ENCODE data around the gene ANKRD63. TPM values are rescaled to one million over a fixed set of nuclear protein-coding genes. Genes with fewer than 3 reads are reported as not detected.

Gene ANKRD63
- total and polyA plus RNA-seq, 10 of the 15 experiments (the other 5 are each of a cell fraction or from before 2014, with no cell fraction given) = not detected

DNA sequence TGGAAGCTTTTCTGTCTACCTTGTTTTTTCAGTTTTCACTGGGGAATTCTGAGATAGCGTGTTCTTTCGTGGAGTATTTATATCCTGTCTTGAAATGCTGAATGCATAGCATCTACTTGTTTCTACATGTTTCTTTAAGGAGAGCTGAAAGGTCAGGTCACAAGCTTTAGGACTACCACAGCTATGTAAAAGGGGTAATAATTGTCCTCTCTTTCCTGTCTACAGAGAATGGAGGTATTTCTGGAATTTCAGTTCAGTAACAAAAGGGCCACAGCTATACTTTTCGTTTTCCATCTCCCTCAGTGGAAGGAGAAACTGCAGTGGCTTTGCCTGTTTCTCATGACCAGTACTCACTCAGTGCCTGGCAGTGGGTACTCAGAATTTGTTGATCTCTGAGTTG, 45.3 kb upstream of the ANKRD63 start (continued):
- TF ChIP-seq, protein P1, sequence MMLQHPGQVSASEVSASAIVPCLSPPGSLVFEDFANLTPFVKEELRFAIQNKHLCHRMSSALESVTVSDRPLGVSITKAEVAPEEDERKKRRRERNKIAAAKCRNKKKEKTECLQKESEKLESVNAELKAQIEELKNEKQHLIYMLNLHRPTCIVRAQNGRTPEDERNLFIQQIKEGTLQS (IDR thresholded peaks at IDR 0.05; ENCODE audit: borderline replicate concordance, extremely low read depth, low read depth, low read length) = no peak
- TF ChIP-seq FOS (IDR thresholded peaks at IDR 0.05; ENCODE audit: borderline replicate concordance, extremely low read depth, insufficient read length) = no peak
- TF ChIP-seq EGR1 (IDR thresholded peaks at IDR 0.05; ENCODE audit: borderline replicate concordance in 1 of 2, low read depth in 2 of 2, low read length in 2 of 2) = no peak
- TF ChIP-seq, protein P2, sequence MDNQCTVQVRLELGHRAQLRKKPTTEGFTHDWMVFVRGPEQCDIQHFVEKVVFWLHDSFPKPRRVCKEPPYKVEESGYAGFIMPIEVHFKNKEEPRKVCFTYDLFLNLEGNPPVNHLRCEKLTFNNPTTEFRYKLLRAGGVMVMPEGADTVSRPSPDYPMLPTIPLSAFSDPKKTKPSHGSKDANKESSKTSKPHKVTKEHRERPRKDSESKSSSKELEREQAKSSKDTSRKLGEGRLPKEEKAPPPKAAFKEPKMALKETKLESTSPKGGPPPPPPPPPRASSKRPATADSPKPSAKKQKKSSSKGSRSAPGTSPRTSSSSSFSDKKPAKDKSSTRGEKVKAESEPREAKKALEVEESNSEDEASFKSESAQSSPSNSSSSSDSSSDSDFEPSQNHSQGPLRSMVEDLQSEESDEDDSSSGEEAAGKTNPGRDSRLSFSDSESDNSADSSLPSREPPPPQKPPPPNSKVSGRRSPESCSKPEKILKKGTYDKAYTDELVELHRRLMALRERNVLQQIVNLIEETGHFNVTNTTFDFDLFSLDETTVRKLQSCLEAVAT (IDR thresholded peaks at IDR 0.05) = no peak
- no peak for TF ChIP-seq BCL11A (IDR thresholded peaks at IDR 0.05; ENCODE audit: low read depth, low read length)
- no peak for TF ChIP-seq NR2F1 (conservative IDR thresholded peaks at IDR 0.05)

DNA sequence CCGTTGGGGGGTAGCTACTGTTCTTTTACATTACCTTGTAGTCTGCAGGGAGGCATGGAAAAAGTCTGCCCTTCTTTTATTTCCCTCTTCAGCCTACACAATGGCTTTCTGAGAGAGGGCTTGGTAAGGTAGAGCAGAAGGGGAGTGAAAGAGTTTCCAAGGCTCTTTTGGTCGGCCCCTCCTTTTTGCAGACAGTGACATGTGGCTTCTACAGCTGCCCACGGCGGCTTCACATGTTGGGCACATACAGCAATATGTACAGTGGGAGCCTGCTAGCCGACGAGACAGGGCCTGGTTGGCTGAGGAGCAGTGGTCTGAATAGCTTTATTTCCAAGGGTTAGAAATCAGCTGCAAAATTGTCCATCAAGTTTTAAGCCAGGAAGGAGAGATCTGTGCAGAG, 44.6 kb upstream of the ANKRD63 start:
- Histone ChIP-seq H2AFZ (ENCODE audit: control insufficient read depth, low read depth, low read length) (no peak overlapping the region), H4K20me1 (ENCODE audit: control insufficient read depth, insufficient read depth) (no peaks in the 10 kb centered on the region), H3K9me3 (replicated peaks; ENCODE audit: control insufficient read depth, insufficient read depth, low read length) (no peaks in the 10 kb centered on the region), H3K9ac (ENCODE audit: control insufficient read depth, insufficient read depth, low read length) (no peak overlapping the region), H3K4me2 (ENCODE audit: control insufficient read depth, insufficient read depth) (no peak overlapping the region), H3K36me3 (ENCODE audit: control insufficient read depth in 2 of 2, insufficient read depth in 2 of 2, low read length in 1 of 2) (no peaks in the 10 kb centered on the region), H3K27ac (ENCODE audit: control insufficient read depth, insufficient read depth) (no peak overlapping the region), H3K4me1 (ENCODE audit: control insufficient read depth, insufficient read depth, low read length) (peaks cover 5% of the 10 kb centered on the region), H3K4me3 (no peak overlapping the region), H3K27me3 (replicated peaks in 1 of 2; ENCODE audit: control insufficient read depth in 2 of 2, insufficient read depth in 2 of 2, low read length in 1 of 2) (no peaks in the 10 kb centered on the region), H3K79me2 (ENCODE audit: control insufficient read depth, insufficient read depth, low read length) (no peaks in the 10 kb centered on the region)
- ATAC-seq = no peak
- TF ChIP-seq CREB1 (IDR thresholded peaks at IDR 0.05; ENCODE audit: low read depth) (no peak), EP300 (IDR thresholded peaks at IDR 0.05; ENCODE audit: borderline replicate concordance in 1 of 2, control insufficient read depth in 1 of 2, low read depth in 2 of 2, low read length in 2 of 2) (no peak), SREBF1 (IDR thresholded peaks at IDR 0.05; ENCODE audit: low read length) (no peak), IRF4 (IDR thresholded peaks at IDR 0.05; ENCODE audit: low read depth, low read length) (no peak), PAX5 (IDR thresholded peaks at IDR 0.05; ENCODE audit: borderline replicate concordance, low read depth, low read length) (no peak), NFYA (IDR thresholded peaks at IDR 0.05; ENCODE audit: borderline replicate concordance, low read depth, low read length) (no peak), SUZ12 (IDR thresholded peaks at IDR 0.05; ENCODE audit: unreplicated experiment) (no peak), JUND (IDR thresholded peaks at IDR 0.05; ENCODE audit: low read depth, low read length) (no peak), SPI1 (IDR thresholded peaks at IDR 0.05; ENCODE audit: borderline replicate concordance, insufficient read depth, low read depth, low read length) (no peak), NR2C1 (IDR thresholded peaks at IDR 0.05) (no peak), BACH1 (IDR thresholded peaks at IDR 0.05; ENCODE audit: borderline replicate concordance) (no peak), CHD1 (IDR thresholded peaks at IDR 0.05; ENCODE audit: low read depth, low read length) (no peak), NBN (IDR thresholded peaks at IDR 0.05) (no peak)
- TF ChIP-seq, protein P3, sequence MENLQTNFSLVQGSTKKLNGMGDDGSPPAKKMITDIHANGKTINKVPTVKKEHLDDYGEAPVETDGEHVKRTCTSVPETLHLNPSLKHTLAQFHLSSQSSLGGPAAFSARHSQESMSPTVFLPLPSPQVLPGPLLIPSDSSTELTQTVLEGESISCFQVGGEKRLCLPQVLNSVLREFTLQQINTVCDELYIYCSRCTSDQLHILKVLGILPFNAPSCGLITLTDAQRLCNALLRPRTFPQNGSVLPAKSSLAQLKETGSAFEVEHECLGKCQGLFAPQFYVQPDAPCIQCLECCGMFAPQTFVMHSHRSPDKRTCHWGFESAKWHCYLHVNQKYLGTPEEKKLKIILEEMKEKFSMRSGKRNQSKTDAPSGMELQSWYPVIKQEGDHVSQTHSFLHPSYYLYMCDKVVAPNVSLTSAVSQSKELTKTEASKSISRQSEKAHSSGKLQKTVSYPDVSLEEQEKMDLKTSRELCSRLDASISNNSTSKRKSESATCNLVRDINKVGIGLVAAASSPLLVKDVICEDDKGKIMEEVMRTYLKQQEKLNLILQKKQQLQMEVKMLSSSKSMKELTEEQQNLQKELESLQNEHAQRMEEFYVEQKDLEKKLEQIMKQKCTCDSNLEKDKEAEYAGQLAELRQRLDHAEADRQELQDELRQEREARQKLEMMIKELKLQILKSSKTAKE (IDR thresholded peaks at IDR 0.05; ENCODE audit: low read depth, poor library complexity, severe bottlenecking) = no peak
- TF ChIP-seq, protein P4, sequence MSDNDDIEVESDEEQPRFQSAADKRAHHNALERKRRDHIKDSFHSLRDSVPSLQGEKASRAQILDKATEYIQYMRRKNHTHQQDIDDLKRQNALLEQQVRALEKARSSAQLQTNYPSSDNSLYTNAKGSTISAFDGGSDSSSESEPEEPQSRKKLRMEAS (IDR thresholded peaks at IDR 0.05; ENCODE audit: low read depth, low read length) = no peak
- RAD21 ChIA-PET (ENCODE audit: unreplicated experiment) = interaction anchor here (4.1 kb wide), 1 partner anchor 10 kb away, joined by 21 read pairs; no protein-coding TSS in a partner anchor
- WGBS (ENCODE audit: insufficient coverage, insufficient replicate concordance, low lambda C conversion rate, missing lambda C conversion rate) = 61% methylated on average over 6 of the region's 6 CpGs
- intact Hi-C loops (cut with micrococcal nuclease; ENCODE audit: unreplicated experiment) (no loop called here), in situ Hi-C loops (cut with MboI) (no loop called here)
- no TSS peak for BruUV-seq (replicated peaks)
- CTCF ChIA-PET = interaction anchor here (0.6 to 6.7 kb wide), 10 partner anchors 9 to 187 kb away, joined by 3 to 103 read pairs (median 4); partner anchors contain the start of genes CCDC9B and PLCB2
- no peak for FAIRE-seq
- POLR2A ChIA-PET = no interaction called here
- DNase-seq (ENCODE audit: low read depth, low spot score) = no peak
- SMC1A ChIA-PET (ENCODE audit: uncharacterized antibody, unreplicated experiment) = interaction anchor here (0.7 to 5.7 kb wide), 3 partner anchors 10 to 343 kb away, joined by 3 to 31 read pairs (median 5); no protein-coding TSS in a partner anchor

All from GM12878 (cell line).